HFFc6 (cell line): ENCODE results near the gene MORC3. TPM values are rescaled to one million over a fixed set of nuclear protein-coding genes. Genes with fewer than 3 reads are reported as not detected.

ENCODE experiments used
- DNase-seq: peaks from one replicate; pipeline ENCODE4 v3.0.0-alpha.2; 2018
- H3K27ac Mint-ChIP-seq: 2 replicates; pipeline ENCODE4 v1.8.0; 2020; ENCODE audit warnings: mild to moderate bottlenecking, mixed read lengths
- H3K27me3 Mint-ChIP-seq: 2 replicates; pipeline ENCODE4 v1.8.0; 2021; ENCODE audit warnings: mild to moderate bottlenecking, moderate library complexity, mixed read lengths; ENCODE audit not compliant: insufficient read depth
- H3K36me3 Mint-ChIP-seq: 2 replicates; pipeline ENCODE4 v1.8.0; 2021; ENCODE audit warnings: low read depth, mixed read lengths
- H3K4me1 Mint-ChIP-seq: 2 replicates; pipeline ENCODE4 v1.8.0; 2020; ENCODE audit warnings: low read depth, mixed read lengths
- H3K4me3 Mint-ChIP-seq: 2 replicates; pipeline ENCODE4 v1.8.0; 2020; ENCODE audit warnings: mild to moderate bottlenecking, moderate library complexity, mixed read lengths
- H3K9me3 Mint-ChIP-seq: 2 replicates; pipeline ENCODE4 v1.8.0; 2020; ENCODE audit warnings: mild to moderate bottlenecking, mixed read lengths
- total RNA-seq, 6 experiments: library from RNA; stranded (reverse); fragmentation: NEBNext Ultra II Directional; extraction: Animal tissue kit (Norgen Biotek cat#: 25700); gene quantifications; 2 replicates in 1 of 6; 3 replicates in 5 of 6; pipeline ENCODE4 v1.2.3, GENCODE V29; 2021
- TF ChIP-seq, protein P1 (sequence below): fragments of 200-600 bp; sonication (generic); IDR thresholded peaks from 2 replicates; pipeline ENCODE4 v1.5.0; 2021; ENCODE audit warnings: antibody characterized with exemption, mild to moderate bottlenecking

The MORC3 gene
- total RNA-seq, 6 experiments from 2014 or later: 15.2 to 19.4 (median 16.3) TPM

DNA sequence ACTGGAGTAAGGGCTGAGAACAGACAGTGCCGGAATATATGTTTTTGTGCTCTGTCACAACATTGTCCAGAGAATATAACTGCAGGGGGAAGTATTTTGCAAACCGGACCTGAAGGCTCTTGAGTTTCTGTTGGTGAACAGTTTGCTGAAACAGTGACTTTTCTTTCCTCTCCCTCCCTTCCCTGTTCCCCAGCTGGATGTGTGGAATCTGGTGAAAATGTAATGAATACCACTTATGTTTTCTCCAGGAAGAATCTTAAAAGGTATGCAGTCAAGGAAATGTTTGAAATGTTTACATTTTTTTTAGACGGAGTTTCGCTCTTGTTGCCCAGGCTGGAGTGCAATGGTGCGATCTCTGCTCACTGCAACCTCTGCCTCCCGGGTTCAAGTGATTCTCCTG is 88.6 kb downstream of the MORC3 start:
- Mint-ChIP-seq H3K9me3 (no peaks in the 10 kb centered on the region), H3K4me3 (no peak overlapping the region), H3K36me3 (peaks cover 11% of the 10 kb centered on the region), H3K27me3 (peaks cover 1% of the 10 kb centered on the region; the same call in 1 of the 2 replicates), H3K4me1 (peaks cover 6% of the 10 kb centered on the region; the same call in 1 of the 2 replicates), H3K27ac (no peak overlapping the region)
- TF ChIP-seq, protein P1, sequence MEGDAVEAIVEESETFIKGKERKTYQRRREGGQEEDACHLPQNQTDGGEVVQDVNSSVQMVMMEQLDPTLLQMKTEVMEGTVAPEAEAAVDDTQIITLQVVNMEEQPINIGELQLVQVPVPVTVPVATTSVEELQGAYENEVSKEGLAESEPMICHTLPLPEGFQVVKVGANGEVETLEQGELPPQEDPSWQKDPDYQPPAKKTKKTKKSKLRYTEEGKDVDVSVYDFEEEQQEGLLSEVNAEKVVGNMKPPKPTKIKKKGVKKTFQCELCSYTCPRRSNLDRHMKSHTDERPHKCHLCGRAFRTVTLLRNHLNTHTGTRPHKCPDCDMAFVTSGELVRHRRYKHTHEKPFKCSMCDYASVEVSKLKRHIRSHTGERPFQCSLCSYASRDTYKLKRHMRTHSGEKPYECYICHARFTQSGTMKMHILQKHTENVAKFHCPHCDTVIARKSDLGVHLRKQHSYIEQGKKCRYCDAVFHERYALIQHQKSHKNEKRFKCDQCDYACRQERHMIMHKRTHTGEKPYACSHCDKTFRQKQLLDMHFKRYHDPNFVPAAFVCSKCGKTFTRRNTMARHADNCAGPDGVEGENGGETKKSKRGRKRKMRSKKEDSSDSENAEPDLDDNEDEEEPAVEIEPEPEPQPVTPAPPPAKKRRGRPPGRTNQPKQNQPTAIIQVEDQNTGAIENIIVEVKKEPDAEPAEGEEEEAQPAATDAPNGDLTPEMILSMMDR: no peak
- no peak for DNase-seq

DNA sequence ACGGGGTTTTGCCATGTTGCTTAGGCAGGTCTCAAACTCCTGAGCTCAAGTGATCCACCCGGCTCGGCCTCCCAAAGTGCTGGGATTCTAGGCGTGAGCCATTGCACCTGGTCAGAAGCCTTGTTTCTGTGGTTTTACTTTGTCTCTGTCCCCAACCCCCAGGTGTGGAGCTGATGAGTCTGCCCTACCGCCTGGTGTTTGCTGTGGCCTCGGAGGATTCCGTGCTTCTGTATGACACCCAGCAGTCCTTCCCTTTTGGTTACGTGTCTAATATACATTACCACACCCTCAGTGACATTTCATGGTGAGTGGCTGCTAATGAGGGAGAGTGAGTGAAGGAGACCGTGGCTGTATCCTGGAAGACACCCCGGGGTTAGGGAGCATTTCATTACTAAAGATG is 91.3 kb downstream of the MORC3 start:
- Mint-ChIP-seq H3K4me3 (no peak overlapping the region), H3K27me3 (peaks cover 1% of the 10 kb centered on the region; the same call in 1 of the 2 replicates), H3K4me1 (peaks cover 6% of the 10 kb centered on the region; the same call in 1 of the 2 replicates), H3K9me3 (no peaks in the 10 kb centered on the region), H3K27ac (no peak overlapping the region), H3K36me3 (peaks cover 13% of the 10 kb centered on the region)
- TF ChIP-seq, protein P1: no peak
- no peak for DNase-seq

DNA sequence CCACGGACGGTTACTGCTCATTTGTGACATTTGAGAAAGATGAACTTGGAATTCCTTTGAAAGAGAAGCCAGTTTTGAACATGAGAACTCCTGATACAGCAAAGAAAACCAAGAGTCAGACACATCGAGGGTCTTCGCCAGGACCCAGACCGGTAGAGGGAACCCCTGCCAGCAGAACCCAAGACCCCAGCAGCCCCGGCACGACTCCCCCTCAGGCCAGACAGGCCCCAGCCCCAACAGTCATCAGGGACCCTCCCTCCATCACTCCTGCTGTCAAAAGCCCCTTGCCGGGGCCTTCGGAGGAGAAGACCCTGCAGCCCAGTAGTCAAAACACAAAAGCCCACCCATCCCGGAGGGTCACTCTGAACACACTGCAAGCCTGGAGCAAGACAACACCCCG is 92.9 kb downstream of the MORC3 start:
- TF ChIP-seq, protein P1: no peak
- Mint-ChIP-seq H3K27ac (no peak overlapping the region), H3K4me3 (no peak overlapping the region), H3K36me3 (peaks cover 16% of the 10 kb centered on the region), H3K4me1 (peaks cover 6% of the 10 kb centered on the region; the same call in 1 of the 2 replicates), H3K9me3 (no peaks in the 10 kb centered on the region), H3K27me3 (peaks cover 1% of the 10 kb centered on the region; the same call in 1 of the 2 replicates)
- no peak for DNase-seq

DNA sequence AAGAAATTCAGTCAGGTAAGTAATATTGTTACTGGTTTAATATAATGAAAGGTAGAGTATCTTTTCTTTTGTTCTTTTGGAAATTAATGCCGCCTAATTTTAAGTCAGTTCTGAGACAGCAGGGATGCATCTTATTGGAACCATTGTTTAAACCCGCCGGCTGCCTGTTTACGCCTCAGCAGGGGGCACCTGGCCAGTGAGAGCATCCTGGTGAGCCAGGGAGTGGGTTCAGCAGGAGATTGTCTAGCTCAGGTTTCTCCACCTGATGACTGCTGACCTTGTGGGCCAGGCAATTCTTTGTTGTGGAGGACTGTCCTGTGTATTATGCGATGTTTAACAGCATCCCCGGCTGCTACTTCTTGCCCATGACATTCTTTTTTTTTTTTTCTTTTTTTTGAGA is 95.4 kb downstream of the MORC3 start:
- no peak overlapping the region for H3K4me3 Mint-ChIP-seq

DNA sequence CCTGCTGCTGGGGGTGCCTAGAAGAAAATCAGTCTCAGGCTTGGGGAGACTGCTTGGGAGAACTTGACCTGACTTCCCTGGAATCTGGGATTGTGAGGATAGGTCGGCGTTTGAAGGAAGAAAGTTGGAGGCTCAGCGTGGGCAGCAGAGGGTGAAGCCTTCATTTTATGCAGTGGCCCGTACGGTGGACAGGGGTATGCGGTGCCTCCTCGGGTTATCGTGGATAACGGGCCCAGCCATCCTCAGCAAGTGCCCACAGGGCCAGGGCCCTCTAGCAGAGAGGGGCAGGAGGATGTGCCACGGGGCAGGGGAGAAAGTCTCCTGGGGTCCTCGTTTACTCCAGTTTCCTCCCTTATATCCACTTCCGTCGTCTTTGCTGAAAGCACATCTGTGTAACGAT is 99.2 kb downstream of the MORC3 start:
- Mint-ChIP-seq H3K4me3 (no peak overlapping the region), H3K36me3 (peaks cover 7% of the 10 kb centered on the region; the same call in 1 of the 2 replicates), H3K9me3 (no peaks in the 10 kb centered on the region), H3K27me3 (no peaks in the 10 kb centered on the region; the same call in 1 of the 2 replicates), H3K4me1 (peaks cover 8% of the 10 kb centered on the region; the same call in 1 of the 2 replicates), H3K27ac (no peak overlapping the region)
- no peak for DNase-seq
- TF ChIP-seq, protein P1: no peak

More for the DNA sequence above, 95.4 kb downstream of the MORC3 start:
- peaks cover 16% of the 10 kb centered on the region for H3K36me3 Mint-ChIP-seq
- H3K9me3 Mint-ChIP-seq: no peaks in the 10 kb centered on the region
- no peak for DNase-seq
- H3K27me3 Mint-ChIP-seq: peaks cover 1% of the 10 kb centered on the region; the same call in 1 of the 2 replicates
- H3K27ac Mint-ChIP-seq: no peak overlapping the region
- TF ChIP-seq, protein P1: no peak
- H3K4me1 Mint-ChIP-seq: peaks cover 8% of the 10 kb centered on the region; the same call in 1 of the 2 replicates
